RPMI8226 (cell line): ENCODE data around the gene C20orf144.

ENCODE experiments used
- DNase-seq: peaks from one replicate; pipeline ENCODE4 v3.0.0-alpha.2; 2015

The C20orf144 gene

DNA sequence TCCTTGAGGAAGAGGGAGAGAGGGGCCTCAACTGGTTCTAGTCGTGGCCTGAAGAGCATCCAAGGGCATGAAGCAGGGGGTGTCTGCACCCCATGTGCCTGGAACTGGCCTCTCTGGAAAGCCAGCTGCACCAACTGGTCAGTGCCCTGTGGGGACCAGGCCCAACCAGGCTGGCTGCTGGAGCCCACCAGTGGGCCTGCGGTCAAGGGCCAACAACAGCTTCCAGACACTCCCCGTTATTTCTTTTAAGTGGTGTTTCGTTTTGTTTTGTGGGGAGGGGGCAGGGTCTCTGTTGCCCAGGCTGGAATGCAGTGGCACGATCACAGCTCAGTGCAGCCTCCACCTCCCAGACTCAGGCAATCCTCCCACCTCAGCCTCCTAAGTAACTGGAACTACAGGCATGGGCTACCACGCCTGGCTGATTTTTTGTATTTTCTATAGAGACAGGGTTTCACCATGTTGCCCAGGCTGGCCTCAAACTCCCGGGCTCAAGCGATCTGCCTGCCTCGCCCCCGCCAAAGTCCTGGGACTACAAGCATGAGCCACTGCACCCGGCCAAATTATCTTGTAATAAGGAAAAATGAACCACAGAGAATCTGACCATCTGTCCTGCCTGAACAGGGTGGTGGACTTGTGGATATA lies 11.9 kb upstream of the C20orf144 start:
- DNase-seq, result no peak

DNA sequence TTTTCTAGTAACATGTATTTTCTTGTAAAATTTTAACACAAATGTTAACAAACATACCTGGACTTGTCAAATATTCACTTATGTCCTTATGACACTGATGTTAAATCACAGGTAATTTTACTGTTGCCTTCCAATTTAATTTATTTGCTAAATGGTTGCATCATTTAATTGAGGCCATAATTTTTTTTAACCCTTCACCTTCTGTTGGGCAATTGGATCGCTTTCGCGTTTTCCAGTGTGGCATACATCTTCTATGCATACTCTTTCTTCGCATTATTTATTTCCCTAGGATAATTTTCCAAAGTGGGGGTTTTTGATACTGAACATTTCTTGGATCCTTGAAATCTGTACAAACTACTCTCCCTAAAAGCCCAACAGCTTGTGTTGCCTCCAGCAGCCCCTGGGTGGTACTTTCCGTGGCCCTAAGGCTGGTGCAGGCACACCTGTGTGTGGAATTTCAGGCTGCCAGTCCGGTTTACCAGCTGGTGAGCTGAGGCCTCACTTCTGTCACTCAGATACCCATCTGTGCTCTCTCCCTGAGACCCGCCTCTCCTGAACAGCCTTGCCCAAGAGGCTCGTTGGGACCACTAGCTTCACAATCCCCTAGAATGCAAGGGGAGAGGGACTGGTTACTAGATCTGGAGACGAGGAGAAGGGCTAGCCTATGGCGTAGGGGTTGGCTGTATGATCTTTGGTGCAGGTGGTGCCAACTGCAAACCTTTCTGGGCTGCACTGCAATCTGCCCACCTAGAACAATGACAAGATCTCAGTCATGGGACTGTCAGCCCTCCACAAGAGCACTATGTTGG lies 11.2 kb upstream of the C20orf144 start:
- no peak for DNase-seq

DNA sequence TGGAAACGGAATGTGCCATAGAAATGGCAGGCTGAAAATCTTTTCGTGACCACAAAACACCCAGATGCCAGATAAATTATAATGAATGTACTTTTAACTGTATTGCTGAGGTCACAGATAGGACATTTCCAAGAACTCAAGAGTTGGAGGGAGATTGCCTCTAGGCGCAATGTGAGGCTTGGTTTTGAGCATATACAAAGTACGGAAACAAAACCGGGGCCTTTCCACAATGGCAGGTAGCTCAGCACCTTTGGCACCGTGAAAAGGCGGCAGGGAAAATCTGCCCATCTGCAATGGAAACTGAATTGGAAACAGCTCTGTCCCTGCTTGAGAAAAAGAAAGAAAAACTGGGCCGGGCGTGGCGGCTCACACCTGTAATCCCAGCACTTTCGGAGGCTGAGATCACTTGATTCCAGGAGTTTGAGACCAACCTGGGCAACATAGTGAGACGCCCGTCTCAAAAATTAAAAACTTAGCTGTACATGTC lies 10.5 kb upstream of the C20orf144 start:
- no peak for DNase-seq

DNA sequence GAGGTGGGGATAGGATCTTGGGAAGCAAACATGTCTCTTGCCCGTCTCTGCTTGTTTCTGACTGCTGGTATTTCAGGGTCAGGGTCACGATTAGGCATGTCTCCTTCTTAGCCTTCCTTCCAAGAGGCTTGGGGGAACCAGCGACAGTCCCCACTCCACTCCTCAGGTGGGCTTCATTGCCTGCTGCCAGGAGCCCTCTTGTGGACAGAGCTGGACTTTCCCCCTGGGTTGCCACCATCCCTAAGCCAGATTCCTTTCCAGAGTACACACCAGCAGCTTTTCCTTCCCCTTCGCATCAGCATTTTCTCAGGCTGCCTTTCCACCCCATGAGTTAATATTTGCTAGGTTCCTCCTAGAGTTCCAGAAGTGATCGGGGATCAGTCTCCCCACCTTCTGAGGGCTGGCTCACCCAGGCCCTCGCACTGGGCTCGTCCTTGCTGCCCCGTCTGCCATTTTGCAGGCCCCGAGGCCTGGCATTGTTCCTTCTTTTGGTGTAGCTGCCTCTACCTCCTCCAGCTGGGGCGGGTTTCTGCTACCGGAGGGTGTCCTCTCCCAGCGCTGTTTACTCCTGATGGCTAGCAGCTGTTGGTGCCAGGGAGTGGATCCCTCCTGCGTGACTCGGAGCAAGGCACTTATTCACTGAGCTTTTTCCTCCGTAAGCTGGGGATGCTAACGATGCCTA lies 8.8 kb upstream of the C20orf144 start:
- peak; percentile 51 for DNase-seq

DNA sequence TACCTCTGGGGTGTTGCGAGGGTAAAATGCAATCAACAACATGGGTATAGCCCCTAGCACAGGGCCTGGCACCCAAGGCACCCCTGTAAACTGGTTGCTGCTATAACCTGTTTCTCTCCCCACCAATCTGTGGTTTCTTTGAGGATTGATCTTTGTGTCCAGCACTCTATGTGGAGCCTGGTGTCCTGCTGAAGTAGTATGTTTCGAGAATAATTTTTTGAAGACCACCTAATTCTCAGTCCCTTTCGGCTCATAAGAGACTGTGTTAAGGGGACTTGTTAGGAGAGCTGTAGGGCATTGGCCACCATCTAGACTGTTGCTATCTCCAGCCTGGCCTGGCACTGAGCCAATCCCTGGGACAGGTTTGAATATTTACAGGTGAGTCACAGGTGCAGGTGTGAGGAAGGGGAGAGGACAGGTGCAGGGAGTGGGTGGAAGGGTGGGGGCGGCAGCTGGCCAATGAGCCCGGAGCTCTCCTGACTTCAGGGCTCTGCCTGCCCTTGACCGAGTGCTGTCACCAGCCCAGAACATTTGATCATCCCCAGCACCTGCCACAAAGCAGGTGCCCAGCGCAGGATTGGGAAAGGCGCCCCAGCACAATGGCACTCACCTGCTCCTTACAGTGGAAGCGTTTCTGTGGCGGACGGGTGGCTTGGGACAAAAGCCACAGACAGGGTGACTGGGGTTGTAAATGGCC lies 8.1 kb upstream of the C20orf144 start:
- DNase-seq, result peak; percentile 86

DNA sequence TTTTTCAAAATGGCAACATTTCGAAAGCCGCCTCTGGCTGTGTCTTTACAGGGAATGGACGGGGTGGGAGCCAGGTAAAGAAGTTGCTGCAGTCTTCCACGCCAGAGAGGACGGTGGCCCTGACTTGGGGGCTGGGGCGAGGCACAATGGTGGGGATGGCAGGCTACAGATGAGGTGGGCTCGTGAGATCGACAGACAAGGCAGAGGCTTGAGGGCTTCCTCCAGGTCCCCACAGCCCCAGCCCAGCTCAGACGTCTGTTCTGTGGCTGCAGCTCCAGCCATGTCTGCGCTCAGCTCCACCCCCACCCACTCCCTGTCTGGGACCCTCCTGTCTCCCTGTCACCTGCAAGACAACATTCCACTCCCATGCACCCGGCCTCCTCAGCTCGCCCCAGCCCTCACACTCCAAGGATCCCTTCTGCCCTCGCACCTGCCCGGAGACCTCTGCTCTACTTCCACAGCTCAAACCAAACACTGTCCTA lies 7.4 kb upstream of the C20orf144 start:
- DNase-seq, result no peak

DNA sequence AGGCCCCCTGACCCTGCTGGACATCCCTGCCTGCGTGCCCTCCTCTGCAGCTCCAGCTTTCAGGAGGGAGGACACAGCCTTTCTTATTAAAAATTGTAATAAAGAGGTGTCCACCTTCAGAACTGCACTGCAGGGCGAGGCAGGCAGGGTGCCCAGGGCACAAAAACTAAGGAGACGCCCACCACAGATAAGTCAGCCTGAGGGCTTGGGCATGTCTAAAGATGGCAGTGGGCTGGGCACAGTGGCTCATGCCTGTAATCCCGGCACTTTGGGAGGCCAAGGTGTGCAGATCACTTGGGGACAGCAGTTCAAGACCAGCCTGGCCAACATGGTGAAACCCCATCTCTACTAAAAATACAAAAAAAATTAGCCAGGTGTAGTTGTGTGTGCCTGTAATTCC lies 7.0 kb upstream of the C20orf144 start:
- no peak for DNase-seq

DNA sequence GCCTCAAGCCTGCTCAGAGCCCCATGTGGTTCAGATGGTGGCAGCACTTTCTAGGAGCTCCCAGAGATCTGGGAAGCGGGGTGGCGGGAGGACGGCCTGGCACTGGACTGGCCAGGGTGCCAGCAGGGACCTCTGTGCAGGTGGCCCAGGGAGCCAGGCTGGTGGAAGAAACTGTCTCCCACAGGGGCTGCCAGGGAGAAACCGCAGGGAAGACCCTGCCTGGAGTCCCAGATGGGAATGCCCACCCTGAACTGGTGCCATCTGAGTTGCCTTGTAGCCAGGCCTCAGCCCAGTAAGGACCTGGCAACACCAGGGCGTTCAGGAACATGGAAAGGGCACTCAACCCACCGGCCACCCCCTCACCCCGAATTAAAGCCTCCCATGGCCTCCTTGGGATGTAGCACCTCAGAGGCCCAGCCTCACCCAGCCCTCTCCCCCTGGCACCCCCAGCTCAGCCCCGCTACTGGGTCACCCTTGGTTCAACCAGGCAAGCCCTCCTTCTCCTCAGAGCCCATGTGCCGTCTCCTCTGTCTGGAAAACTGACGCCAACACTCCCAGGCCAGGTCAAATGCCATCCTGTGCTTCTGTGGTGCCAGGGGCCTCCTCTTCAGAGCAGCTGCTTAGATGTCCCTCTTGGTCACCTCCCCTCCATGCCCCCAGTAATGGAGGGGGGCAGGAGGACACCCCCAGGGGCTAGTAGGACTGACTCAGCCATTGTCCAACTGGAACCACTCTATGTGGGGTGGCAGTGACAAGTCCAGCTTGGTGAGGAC lies 5.9 kb upstream of the C20orf144 start:
- DNase-seq, result no peak

DNA sequence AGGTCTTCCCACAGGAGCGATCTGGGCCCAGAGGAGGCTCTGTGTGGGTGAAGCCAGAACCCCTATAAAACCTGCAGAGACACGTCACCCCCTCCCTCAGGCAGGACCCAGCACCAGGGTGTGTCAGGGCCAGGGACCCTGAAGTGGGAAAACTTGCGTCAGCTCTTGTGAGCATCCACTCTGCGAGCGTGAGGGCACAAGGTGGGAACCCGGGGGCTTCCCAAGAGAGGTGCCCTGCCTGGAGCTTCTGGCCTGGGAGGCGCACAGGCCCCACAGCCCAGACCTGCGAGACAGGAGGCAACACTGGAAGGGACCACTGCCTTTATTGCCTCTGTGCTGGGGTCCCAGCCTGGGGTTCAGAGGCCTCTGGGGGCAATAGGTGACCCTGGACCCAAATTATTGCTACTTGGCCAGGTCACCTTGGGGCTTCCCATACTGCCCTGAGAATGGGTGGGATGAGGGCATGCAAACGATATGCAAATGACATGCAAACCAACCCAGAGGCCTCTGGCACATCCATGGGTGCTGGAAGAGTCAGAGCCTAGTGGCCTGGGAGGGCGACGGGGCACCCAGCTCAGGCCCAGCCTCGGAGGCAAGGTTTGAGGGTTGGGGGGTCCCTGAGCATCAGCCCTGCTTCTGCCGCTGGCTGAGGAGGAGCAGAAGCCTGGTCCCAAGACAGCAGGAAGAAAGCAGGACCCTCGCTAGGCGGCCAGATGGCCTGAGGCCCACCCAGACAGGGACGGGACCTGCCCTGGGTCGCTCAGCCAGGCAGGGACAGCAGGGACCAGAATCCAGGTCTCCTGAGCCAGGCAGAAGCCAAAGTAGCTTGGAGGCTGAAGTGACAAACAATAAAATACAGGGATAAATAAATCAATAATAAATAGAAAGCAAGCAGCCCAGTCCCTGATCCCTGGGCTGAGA lies 5.1 kb upstream of the C20orf144 start:
- no peak for DNase-seq

DNA sequence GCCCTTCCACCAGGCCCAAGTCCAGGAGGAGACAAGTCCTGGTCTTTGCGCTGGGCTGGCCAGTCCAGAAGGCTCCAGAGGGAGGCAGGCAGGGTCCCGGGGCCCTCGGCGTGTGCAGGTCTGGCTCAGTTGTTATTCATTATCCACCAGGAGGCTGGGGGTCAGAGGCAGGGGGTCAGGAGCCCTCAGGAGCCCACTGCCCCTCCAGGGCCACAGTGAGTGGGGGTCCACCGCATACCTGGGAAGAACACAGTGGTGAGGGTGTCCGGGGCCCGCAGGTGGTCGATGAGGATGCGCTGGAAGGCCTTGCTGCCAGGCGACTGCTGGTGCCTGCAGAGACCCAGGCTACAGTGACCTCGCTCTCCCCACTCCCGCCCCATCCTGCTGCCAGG lies 4.4 kb upstream of the C20orf144 start:
- no peak for DNase-seq

DNA sequence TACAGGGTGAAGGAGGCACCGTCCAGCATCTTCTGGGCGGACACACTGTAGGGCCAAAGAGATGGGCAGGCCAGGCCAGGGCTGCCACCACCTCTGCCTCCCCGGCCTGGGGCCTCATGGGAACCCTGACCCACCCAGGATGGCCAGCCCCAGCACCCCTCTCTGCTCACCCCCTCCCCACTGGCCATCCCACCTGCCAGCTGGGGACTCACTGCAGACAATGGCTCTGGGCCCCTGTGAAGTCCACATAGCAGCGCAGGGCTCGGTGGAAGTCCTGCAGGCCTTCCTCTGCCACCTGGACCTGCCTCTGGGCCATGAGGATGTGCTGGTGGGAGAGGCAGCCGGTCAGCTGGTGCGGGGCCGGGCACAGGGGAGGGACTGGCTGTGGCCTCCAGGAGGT lies 3.6 kb upstream of the C20orf144 start:
- DNase-seq, result no peak

DNA sequence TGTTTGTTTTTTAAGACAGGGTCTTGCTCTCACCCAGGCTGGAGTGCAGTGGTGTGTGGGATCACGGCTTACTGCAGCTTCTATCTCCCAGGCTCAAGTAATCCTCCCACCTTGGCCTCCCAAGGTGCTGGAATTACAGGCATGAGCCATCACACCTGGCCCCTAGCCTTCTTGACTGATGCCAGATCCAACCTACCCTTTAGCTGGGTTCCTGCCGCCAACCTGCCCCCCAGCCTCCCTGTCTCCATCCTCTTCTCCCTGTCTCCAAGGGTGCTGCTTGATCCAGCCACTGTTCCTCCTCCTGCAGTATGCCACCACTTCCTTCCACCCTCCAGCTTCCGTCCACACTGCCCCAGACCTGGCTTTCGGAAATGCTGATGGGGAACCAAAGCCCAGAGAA lies 3.2 kb upstream of the C20orf144 start:
- DNase-seq, result no peak

DNA sequence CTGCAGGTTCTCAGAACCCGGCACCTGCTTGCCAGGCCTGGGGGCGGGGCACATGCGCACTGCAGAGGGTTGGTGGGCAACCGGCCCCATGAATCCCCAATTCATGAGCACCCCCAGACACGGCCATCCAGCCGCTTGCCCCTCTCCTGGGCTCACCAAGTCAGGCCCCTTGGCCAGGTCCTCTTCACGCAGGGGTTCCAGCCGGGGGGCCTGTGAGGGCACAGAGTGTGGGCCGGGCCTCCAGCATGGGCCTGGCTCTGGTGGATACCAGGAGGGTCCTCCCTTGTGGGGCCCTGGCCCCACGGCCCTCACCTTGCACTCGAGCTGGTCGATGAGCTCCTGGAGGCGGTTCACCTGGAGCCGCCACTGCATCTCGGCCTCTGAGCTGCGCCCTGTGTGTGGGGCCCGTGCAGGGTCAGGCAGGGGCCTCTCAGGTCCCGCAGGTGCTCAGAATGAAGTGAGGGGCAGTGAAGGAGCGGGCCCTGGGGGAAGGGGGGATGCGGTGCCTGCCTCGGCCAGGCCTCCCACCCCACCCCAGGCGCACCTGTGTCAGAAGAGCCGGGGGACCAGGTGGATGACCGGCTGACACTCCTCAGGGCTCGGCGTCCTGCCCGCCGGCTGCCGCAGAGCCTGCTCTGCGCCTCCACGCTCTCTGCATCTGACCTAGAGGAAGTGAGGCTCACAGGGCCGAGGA lies 2.6 kb upstream of the C20orf144 start:
- no peak for DNase-seq

DNA sequence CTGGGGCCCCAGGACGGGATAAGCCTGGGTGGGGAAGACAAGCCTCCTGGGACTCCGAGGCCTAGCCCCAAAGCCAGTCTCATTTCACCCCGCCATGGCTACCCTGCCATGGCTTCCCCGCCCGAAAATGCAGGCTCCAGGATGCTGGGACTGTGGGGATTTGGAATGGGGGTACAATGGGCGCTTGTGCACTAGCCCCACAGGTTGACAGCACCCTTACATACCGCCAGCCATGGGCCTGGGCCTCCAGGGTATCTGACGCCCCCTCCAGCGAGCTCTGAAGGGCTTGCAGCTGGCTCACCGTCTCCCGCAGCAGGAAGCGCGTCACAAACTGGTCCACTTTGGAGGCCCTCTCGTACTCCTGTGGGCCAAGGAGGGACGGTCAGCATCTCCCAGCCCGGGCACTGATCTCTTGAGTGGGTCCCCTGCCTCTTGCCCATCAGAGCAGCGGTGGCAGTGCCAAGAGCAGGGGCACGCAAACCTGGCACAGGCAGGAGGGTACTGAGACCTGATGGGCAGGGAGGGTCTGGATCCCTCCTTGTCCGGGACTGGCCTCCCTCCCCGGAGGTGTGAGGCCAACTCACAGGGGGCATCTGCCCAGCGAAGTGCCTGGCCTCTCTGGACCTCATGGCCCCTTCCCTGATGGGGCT lies 2.0 kb upstream of the C20orf144 start:
- no peak for DNase-seq

DNA sequence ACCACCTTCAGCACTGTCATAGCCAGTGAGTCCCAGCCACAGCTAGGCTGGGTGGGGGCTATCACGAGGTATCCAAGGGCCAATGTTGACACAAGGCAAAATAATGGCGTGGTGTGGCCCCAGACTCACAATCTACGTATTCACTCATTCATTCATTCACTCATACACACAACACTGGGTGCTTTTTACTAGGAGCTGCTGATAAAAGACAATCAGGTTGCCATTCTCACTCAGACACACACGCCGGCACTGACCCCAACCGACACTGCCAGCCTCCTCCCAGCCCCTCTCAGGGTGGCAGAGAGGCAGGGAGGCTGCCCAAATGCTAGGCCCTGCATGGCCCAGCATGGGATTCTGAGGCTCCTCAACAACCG lies 1.5 kb upstream of the C20orf144 start:
- DNase-seq, result no peak

DNA sequence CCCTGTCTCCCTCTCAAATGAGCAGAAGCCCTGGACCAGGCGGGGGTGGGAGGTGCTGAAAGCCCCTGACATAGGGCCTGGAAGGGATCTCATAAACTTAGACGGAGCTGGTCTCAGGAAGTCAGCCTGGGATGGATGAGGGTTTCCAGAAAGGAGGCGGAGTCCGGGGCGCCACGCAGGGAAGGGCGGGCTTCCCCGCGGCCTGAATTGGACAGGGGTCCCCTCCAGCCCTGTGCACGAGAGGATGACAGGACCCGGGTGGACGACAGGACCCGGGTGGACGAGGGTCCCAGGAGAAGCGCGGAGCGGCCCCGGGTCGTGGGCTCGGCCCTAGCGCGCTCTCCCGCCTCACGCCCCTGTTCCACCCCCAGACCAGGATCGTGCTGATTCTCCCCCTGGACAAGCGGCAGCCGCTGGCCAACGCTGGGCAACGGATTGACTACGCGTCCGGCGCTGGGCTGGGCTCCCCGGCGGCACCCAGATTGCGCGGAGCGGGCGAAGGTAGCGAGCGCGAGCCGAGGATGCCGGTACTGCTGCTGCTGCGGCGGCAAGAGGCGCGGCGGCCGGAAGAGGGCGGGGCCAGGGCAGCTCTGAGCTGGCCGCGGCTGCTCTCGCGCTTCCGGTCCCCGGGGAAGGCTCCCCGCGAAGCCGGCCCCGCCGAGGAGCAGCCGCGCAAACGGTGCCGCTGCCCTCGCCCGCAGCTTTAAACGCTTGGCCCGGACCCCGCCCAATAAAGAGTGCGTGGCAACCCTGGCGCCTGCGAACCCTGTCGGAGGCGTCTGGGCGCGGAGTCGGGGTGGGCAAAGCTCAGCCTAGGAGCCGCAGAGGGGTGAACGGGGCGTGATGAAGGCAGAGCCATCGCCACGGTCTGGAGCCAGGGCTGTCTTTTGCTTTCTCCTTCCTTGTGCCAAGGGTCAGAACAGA lies 1.3 kb downstream of the C20orf144 start:
- DNase-seq, result peak; percentile 91

DNA sequence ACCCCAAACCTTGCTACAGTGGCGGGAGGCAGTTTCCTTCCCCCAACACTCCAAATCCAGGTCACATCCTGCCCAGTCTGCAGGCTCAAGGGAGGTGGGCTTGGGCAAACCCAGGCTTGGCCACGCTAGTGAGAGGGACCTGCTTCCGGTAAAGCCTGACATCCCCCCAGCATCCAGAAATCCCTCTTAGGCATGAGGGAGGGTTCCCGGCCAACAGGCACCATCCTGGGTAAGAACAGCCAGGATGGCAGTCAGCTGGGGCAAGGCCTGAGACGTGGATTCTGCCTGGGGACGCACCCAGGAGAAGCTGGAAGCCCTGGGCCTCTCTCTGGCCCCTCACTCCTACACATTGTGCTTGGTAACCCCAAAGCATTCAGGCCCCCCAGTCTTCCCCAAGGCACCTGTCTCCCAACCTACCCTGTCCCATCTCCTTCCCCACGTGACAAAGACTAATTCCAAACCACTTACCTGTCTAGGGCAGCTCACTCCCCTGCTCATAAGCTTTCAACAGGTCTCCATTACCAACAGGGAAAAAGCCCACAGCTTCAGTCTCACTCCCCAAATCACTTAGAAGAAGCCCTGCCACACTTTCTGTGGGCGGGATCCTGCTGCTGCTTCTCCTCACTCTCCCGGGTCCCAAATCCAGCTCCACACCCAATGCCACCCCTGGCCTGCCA lies 2.1 kb downstream of the C20orf144 start:
- no peak for DNase-seq

DNA sequence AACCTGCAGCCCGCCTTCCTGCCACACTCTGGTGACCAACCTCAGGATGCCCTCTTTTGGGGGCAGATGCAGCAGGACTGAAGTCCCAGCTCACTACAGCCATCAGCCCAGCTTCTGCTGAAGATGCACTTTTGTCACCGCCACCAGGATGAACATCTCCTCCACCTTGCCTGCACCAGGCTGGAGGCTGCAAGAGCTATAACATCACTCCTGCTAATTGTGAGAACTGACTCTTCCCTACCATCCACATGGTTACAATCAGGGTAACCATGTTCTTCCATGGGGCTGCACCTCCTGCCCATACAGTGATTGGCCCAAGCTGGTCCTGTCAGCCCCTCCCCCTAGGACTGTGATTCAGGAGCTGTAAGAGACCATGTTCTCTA lies 2.6 kb downstream of the C20orf144 start:
- DNase-seq, result peak; percentile 51
